Measurements from ENCODE around the gene MED17. TPM values are rescaled to one million over a fixed set of nuclear protein-coding genes. Genes with fewer than 3 reads are reported as not detected.

MED17 gene
- total RNA-seq, 1 donor from 2014 or later = 15.9 TPM

DNA sequence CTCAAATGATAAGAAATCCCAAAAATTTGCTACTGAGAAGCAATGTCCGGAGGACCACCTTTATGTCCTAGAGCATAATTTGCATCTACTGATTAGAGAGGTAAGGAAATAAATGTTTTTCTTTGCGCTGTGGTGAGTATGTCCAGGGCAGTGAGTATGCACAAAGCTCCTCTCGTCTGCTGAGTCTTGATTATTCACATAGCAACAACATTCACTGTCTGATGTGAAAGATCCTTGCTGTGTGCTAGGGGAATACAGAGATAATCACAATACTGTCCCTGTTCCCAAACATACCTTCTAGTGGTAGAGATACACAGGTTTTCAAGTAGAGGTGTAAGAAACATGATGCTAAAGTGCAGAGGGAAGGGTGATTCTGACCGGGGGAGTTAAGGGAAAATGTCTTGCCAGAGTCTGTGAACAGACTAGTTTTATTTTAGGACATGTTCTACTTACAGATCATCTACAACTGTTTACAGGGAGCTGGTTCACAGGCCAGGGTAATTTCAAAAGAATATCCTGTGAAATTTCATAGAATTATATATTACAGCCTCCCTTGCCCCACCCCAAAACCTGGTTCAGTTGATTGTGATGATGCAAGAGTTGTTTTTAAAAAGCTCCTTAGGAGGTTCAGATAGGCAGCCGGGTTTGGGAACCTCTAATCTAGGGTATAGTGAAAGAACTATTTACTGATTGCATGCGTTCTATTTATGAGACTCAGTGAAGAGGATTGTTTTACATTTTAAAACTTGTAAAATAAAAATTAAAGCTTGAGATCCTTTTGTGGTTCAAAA, 12.6 kb downstream of the MED17 start:
- DNase-seq (ENCODE audit: missing footprints) (no peak), ATAC-seq (no peak)
- intact Hi-C loops (cut with DNase I) = no loop called here

DNA sequence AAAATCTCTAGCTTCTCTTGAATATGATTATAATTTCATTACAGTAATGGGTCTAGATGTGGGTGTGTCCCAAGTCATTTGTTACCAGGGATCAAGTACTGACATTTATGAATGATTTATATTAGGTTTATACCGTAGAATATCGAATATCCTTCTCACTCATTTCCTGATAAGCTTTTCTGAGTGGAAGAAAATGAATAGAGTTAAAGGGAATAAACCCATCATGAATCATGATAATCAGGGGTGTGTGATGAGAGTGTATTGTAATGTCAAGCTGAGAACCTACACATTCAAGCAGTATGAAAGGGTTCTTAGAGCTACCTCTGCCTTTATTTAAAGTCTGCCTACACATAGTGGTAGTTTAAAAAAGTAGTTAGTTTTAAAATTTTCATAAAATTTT, 17.3 kb downstream of the MED17 start:
- DNase-seq (ENCODE audit: missing footprints) (no peak), ATAC-seq (no peak)
- intact Hi-C loops (cut with DNase I) = no loop called here

DNA sequence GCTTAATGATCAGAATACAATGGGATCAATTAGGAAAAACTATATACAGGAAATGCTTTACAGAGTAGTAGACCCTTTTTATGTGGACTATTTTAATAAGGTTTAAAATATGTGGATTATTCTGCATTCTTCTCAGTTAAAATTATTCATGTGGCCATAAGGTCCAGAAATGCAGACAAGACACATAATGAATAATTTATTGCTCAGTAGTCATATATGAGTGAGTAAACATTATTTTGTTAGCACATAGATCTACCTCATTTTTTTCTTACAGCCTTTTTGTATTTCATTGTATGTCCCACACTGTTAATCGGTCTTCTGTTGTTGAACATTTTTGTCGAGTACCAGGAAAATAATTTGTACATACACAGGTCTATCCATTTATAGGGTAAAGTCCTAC, 20.8 kb downstream of the MED17 start:
- intact Hi-C loops (cut with DNase I) = no loop called here
- ATAC-seq (no peak), DNase-seq (ENCODE audit: missing footprints) (no peak)

DNA sequence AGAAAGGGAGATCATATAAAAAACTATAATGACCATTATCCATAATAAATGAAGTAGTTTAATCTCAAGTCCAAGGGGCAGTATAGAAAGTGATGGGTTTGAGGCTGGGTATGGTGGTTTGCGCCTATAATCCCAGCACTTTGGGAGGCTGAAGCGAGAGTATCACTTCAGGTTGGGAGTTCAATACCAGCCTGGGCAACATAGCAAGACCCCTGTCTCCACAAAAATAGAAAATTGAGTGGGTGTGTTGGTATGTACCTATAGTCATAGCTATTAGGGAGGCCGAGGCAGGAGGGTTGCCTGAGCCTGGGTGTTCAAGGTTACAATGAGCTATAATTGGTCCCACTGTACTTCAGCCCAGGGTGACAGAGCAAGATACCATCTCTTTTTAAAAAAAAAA, 23.9 kb downstream of the MED17 start:
- intact Hi-C loops (cut with DNase I) = no loop called here
- no peak for DNase-seq (ENCODE audit: missing footprints)
- no peak for ATAC-seq

DNA sequence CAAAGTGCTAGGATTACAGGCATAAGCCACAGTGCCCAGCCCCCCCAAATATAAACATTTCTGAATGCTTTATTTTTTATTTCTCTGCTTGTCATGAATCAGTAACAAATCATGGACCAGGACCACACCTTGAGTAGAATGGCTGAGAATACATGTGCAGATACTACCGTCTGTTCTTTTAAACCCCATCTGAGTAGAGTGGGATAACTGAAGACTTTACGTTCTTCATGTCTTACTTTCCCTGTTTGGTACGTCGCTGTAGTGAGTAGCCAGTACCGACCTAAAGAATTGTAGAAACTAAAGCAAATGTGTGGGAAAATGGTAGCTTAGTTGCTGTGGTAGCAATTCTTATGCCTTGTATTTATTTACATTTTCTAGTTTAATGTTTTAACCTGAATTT, 29.9 kb downstream of the MED17 start:
- DNase-seq (ENCODE audit: missing footprints) (no peak), ATAC-seq (no peak)
- intact Hi-C loops (cut with DNase I) = no loop called here

DNA sequence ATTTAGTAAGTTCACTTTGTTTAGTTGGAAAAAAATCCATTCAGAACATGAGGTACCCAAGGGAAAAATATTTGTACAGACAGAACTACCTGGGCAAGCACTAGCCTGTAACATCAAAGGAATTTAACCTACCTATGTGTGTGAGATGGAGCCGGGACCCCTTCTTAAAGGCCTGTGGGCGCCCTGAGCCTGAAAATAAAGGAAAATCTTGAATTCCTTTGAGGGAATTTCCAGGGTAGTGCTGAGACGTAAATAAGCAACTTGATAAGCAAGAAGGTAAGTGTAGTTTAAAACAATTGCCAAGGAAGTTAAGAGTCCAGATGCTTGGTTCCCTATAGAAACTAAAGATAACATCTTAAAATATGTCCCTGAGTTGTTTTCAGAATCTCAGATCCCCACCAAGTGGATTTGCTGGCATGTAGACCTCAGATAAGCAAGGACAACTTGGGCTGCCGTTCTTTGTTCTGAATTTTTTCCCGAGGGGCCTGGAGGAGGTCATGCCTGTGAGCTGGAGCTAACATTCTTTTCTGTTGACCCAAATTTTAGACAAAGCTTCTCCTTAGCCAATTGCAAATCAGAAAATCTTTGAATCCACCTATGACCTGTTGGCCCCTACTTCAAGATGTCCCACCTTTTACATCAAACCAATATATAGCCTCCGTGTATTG, 31.0 kb downstream of the MED17 start:
- DNase-seq (ENCODE audit: missing footprints) (no peak), ATAC-seq (no peak)
- intact Hi-C loops (cut with DNase I) = no loop called here

DNA sequence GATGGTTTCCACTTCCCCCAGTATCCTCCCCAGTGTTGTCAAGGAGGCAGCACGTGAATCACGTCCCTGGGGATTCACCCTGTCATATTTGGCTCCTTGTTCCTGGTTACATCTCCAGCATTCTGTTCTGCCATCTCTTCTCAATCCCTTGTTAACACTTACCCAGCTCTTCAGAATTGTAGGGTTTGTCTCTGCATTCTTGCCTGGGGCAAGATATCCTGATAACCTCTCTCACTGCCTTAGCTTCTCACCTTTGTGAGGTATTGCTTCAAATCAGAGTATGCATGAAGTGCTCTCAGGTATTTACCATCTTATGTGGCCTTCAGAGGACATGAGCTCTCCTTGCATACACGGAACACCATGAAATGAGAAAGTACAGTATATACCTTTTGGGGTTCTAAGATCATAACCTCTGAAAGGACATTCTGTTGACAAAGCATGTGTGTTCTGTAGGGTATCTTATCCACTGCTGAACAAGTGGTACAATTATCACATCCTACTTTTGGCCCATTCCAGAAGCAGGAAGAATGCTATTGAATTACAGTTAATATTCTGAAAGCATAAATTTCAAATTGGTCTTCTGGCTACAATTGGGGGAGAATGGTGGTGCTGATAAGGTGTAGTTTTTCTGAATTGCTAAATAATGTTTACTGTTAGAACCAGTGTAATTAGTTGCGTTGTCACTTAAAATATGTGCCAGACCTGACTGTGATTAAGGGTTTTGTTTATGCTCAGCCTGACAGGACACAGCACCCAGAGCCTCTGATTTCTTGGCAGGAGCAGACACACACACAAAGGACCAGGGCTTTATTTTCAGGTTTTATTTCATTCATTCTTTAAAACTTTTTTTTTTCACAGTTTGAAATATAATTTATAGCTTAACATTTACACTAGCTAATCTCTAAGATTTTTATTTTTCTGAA, 33.6 kb downstream of the MED17 start:
- intact Hi-C loops (cut with DNase I) = no loop called here
- DNase-seq (ENCODE audit: missing footprints) (no peak), ATAC-seq (peak; percentile 66)

DNA sequence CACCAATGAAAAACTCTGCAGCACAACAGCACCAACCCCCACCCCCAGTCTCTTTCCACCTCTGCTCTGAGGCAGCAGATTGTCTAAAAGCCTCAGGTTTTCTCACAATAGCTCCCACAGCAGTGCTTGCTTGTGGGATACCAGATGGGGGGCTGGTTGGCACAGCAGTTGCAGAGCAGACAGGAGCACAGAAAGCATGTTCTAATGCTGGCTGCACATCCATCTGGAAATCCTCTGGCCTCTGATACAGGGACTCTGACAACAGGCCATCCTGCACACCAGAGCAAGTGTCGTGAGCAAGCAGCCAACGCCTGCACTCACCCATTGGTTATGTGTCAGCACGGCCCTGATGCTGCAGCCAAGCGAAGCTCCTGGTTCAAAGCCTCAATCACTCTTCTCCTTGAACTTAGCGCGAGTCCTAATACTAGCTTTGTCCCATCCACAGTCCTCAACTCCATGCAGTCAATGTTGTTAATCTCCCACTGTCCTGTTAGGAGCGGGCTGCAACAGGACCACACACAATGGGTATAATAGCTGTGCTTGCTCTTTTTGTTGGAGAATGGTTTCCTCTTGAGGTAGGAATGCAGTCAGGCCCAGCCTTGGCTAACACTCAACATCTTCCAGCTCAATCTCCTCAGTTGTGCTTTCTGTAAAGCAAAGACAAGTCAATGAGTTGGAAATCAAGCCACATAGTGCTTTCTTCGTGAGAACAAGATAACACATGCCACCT, 36.0 kb downstream of the MED17 start:
- intact Hi-C loops (cut with DNase I) = no loop called here
- no peak for ATAC-seq
- no peak for DNase-seq (ENCODE audit: missing footprints)

DNA sequence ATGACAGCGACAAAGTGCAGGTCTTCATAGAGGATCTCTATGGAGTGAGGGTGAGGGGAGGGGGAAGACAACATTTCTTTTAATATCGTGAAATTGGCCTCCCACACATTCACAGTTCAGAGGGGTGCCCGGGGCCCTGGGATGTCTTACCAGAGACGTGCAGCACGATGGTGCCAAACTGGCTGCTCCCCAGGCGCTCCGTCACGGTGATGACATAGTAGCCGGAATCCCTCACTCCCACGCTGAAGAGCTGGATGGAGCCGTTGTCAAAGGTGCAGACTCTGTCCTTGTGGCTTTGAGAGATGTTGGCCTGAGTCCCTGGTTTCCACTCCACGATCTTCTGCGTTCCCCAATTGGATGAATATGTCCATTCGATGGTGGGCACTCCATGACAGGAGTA, 36.8 kb downstream of the MED17 start:
- DNase-seq (ENCODE audit: missing footprints) (no peak), ATAC-seq (no peak)
- intact Hi-C loops (cut with DNase I) = no loop called here

DNA sequence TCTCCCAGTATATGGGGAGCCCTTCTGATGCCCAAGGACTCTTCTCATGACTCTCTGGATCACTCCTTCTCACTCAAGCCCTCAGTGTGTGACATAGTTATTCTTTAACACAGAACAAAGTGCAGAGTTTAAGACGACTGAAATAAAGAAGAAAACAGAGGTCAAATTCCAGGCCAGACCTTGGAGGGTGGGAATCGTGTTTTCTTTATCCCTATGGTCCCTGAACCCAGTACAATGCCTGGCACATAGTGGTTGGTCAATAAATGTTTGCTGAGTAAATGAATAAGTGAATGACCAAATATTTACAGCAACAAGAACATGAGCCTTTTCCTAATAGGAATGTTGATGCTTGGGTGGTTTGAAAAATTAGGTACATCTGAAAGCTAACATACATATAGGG, 37.5 kb downstream of the MED17 start:
- intact Hi-C loops (cut with DNase I) = no loop called here
- DNase-seq (ENCODE audit: missing footprints) = no peak

DNA sequence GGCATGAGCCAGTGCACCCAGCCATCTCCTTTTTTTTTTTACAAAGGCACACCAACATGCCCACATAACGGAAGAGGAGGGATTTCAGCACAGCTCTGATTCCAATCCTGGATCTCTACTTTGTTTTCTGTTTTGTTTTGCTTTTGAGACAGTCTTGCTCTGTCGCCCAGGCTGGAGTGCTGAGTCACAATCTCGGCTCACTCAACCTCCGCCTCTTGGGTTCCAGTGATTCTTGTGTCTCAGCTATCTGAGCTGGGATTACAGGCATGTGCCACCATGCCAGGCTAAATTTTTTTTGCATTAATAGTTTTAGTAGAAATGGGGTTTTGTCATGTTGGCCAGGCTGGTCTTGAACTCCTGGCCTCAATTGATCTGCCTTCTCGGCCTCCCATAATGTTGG, 38.3 kb downstream of the MED17 start:
- intact Hi-C loops (cut with DNase I) = no loop called here
- ATAC-seq (no peak), DNase-seq (ENCODE audit: missing footprints) (no peak)

More for the DNA sequence above, 37.5 kb downstream of the MED17 start:
- no peak for ATAC-seq

DNA sequence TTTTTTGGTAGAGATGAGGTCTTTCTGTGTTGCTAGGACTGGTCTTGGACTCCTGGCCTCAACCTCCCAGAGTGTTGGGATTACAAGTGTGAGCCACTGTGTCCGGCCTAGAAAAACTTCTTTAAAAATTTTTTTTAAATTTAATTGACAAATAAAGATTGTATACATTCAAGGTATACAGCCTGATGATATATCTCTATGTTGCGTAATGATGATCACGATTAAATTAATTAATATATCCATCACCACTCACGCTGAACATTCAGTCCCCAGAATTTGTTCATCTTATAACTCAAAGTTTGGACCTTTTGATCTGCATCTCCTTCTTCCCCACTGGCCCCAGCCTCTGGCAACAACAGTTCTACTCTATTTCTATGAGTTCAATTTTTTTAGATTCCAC, 39.1 kb downstream of the MED17 start:
- DNase-seq (ENCODE audit: missing footprints) (no peak), ATAC-seq (no peak)
- intact Hi-C loops (cut with DNase I) = no loop called here

DNA sequence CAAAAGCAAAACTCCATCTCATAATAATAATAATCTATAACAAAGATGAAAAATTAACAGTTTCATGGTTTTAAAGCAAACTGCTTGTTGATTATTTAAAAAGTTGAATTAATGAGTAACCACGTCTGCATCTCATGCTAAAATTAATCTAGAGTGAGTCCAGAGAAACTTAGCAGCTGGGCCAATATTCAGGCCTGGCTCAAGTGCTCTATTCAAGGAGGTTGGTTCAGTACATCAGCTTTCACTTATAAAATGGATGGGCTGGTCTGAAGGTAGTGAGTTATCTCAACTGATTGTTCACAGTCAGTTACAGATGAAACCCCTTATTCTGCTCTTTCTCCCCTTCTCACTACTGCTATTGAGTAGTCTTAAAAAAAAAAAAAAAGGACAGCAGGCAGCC, 43.3 kb downstream of the MED17 start:
- intact Hi-C loops (cut with DNase I) = no loop called here
- ATAC-seq (no peak), DNase-seq (ENCODE audit: missing footprints) (no peak)

DNA sequence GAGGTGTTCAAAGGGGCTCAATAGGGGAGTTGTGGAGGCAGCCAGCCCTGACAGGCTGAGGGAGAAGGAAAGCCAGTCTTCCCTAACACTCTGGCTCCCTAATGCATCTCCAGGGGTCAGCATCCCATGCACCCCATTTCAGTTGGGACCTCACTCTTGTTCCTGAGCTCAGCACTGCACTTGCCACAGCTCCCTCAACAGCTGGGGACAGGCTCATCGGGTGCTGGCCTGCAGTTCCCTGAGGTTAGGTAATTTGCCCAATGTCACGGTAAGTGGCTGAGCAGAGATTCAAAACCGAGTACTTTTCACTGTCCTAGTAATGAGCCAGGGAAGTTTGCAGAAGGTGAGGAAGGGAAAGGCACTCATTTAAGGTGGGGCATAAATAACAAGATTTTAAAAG, 45.5 kb downstream of the MED17 start:
- intact Hi-C loops (cut with DNase I) = no loop called here
- no peak for ATAC-seq
- DNase-seq (ENCODE audit: missing footprints) = no peak

DNA sequence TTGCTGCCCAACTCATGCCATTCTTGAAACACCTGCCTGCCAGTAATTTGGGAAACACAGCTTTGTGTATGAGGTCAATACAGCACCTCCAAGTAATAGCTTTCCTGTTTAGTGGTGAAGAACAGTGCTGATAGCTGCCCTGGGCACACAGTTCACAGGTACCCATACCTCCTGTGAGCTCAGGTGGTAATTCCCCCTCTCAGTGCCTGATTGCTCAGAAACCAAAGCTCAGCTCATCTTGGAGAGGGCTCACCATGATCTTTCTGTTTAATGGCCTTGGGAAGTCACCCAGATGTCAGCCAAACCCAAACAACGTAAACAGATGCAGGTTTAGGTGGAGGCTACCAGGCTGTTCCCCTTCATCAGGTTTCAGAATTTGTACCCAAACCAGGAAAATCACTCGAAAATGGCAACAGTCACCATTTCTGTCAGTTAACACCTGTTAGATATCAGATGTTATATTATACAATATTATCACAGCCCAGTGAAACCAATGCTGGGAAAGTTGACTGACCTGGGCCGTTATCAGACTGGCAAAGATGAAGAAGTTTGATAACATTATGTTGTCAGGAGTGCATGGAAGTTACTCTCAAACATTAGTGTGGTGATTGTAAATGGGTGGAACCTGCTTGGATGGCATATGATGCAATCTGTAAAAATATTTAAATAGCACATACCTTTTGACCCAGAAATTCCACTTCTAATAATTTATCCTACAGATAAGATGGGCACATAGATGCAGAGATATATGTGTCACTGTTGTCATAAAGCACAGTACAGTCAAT, 47.5 kb downstream of the MED17 start:
- DNase-seq (ENCODE audit: missing footprints) (no peak), ATAC-seq (no peak)
- intact Hi-C loops (cut with DNase I) = no loop called here

DNA sequence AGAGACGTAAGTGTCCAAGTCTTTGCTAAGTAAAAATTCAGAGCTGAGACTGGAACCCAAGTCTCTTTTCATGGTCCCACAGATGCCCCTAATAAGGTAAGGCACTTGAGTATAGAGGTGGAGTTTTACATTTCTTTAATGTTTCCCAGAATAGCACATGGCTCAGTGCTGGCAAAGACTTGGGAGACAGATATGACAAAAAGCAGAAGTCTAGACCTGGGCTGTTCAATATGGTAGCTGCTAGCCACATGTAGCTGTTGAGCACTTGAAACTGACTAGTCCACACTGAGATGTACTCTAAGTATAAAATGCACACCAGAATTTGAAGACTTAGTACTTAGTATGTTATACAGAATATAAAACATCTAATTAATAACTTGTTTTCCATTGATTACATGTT, 48.7 kb downstream of the MED17 start:
- no peak for DNase-seq (ENCODE audit: missing footprints)
- intact Hi-C loops (cut with DNase I) = no loop called here
- ATAC-seq = no peak

DNA sequence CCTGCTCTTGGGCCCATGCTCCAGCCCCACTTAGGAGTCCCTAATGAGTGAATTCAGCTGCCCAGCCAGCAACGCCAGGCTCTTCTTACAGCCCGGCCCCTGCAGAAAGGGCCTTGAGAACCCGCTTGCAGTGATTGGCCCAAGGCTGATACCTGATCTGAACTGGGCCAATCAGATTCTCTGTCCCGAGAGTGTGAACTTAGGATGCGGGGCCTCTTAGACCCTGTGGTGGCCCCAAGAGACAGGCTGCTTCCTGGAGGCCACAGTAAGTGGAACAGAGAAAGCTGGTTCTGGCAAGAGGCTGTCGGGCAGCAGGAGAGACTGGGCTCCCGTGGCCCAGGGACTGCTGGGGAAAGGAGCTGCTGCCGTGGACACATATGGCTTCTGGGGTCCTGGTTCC, 54.9 kb downstream of the MED17 start:
- DNase-seq (ENCODE audit: missing footprints) (no peak), ATAC-seq (no peak)
- intact Hi-C loops (cut with DNase I) = no loop called here

DNA sequence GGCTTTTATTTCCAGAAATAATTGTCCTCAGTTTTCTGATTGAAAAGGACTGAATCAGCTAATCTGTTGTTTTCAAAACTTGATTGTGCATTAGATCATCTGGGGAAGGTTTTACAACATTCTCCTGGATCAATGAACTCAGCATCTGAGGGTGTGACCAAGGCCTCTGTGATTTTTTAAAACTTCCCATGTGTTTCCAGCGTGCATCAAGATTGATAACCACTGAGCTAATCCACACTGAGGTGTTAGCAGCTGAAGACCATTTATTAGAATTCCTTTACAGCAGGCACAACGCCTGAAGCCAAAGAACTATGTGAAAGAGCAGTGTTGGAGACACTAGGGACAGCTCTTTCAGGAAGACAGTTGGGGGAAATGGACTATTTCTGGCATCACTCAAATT, 56.1 kb downstream of the MED17 start:
- no peak for ATAC-seq
- no peak for DNase-seq (ENCODE audit: missing footprints)
- intact Hi-C loops (cut with DNase I) = no loop called here
